Liver (tissue), 9 donors: Measurements from ENCODE around the gene DGKE. TPM values are rescaled to one million over a fixed set of nuclear protein-coding genes. Genes with fewer than 3 reads are reported as not detected.

Source experiments
- DNase-seq: peaks from one replicate; pipeline ENCODE4 v3.0.0-alpha.2; 2017; ENCODE audit warnings: low spot score
- H3K27ac ChIP-seq, 2 donors: one replicate each; pipeline ENCODE4 v1.7.0; 2013; ENCODE audit warnings: inconsistent platforms in 2 of 2, low read length in 2 of 2, control low read depth in 1 of 2, low read depth in 1 of 2, mild to moderate bottlenecking in 1 of 2
- H3K27me3 ChIP-seq, 4 donors: one replicate each; pipeline versions ENCODE4 v1.6.1 to v1.7.0; 2013; ENCODE audit warnings: low read length in 3 of 4, inconsistent platforms in 1 of 4, mild to moderate bottlenecking in 1 of 4, moderate library complexity in 1 of 4; ENCODE audit not compliant: control insufficient read depth in 4 of 4, insufficient read depth in 4 of 4
- H3K36me3 ChIP-seq, 4 donors: one replicate each; pipeline versions ENCODE4 v1.6.1 to v1.7.0; 2013; ENCODE audit warnings: low read length in 3 of 4, mild to moderate bottlenecking in 3 of 4, low read depth in 1 of 4, moderate library complexity in 1 of 4; ENCODE audit not compliant: control insufficient read depth in 4 of 4, insufficient read depth in 3 of 4
- H3K4me1 ChIP-seq, 4 donors: one replicate each; pipeline versions ENCODE4 v1.6.1 to v1.7.0; 2013; ENCODE audit warnings: low read length in 3 of 4, mild to moderate bottlenecking in 3 of 4, moderate library complexity in 1 of 4; ENCODE audit not compliant: control insufficient read depth in 4 of 4, insufficient read depth in 4 of 4
- H3K4me3 ChIP-seq, 3 donors: one replicate each; pipeline versions ENCODE4 v1.6.1 to v1.7.0; 2013; ENCODE audit warnings: low read length in 3 of 3, control low read depth in 1 of 3, low read depth in 1 of 3, mild to moderate bottlenecking in 1 of 3
- H3K9ac ChIP-seq, 2 donors: one replicate each; pipeline ENCODE4 v1.7.0; 2013; ENCODE audit warnings: low read length in 2 of 2, mild to moderate bottlenecking in 2 of 2, moderate library complexity in 2 of 2, control low read depth in 1 of 2, low read depth in 1 of 2
- H3K9me3 ChIP-seq, 4 donors: one replicate each; pipeline versions ENCODE4 v1.6.1 to v1.7.0; 2013; ENCODE audit warnings: low read length in 3 of 4; ENCODE audit not compliant: control insufficient read depth in 4 of 4
- ATF3 ChIP-seq: IDR thresholded peaks from 2 replicates; pipeline ENCODE4 v1.6.1; 2016; ENCODE audit warnings: antibody characterized with exemption
- FOXA2 ChIP-seq: IDR thresholded peaks from 2 replicates; pipeline ENCODE4 v1.6.1; 2016; ENCODE audit warnings: antibody characterized with exemption
- GABPA ChIP-seq, 2 donors: IDR thresholded peaks in 1 of 2; conservative IDR thresholded peaks in 1 of 2; 2 replicates each; pipeline ENCODE4 v1.6.1; 2016; ENCODE audit warnings: antibody characterized with exemption in 2 of 2, mild to moderate bottlenecking in 1 of 2, moderate library complexity in 1 of 2
- HNF4A ChIP-seq, 2 donors: conservative IDR thresholded peaks; 2 replicates each; pipeline ENCODE4 v1.6.1; 2016; ENCODE audit warnings: antibody characterized with exemption in 2 of 2, mild to moderate bottlenecking in 2 of 2
- HNF4G ChIP-seq: IDR thresholded peaks from 2 replicates; pipeline ENCODE4 v1.6.1; 2016; ENCODE audit warnings: antibody characterized with exemption
- JUND ChIP-seq, 2 donors: IDR thresholded peaks; 2 replicates each; pipeline ENCODE4 v1.6.1; 2016; ENCODE audit warnings: antibody characterized with exemption in 2 of 2
- REST ChIP-seq: IDR thresholded peaks from 2 replicates; pipeline ENCODE4 v1.6.1; 2016; ENCODE audit warnings: antibody characterized with exemption, mild to moderate bottlenecking
- RXRA ChIP-seq, 2 donors: IDR thresholded peaks; 2 replicates each; pipeline ENCODE4 v1.6.1; 2017 to 2018; ENCODE audit warnings: antibody characterized with exemption in 2 of 2, mild to moderate bottlenecking in 1 of 2
- SP1 ChIP-seq: IDR thresholded peaks from 2 replicates; pipeline ENCODE4 v1.6.1; 2018; ENCODE audit warnings: antibody characterized with exemption, mild to moderate bottlenecking
- TAF1 ChIP-seq: conservative IDR thresholded peaks from 2 replicates; pipeline ENCODE4 v1.6.1; 2016; ENCODE audit warnings: antibody characterized with exemption, mild to moderate bottlenecking
- WGBS: extraction: QIAGEN DNeasy Blood & Tissue Kit; methylation state at CpG from one replicate; pipeline ENCODE4 v1.1.7; 2013; 5-methylcytosine and 5-hydroxymethylcytosine counted together
- polyA plus RNA-seq, 2 donors: library from polyadenylated mRNA; stranded (reverse) in 1 of 2; unstranded in 1 of 2; fragments of 200-250 nt in 1 of 2; fragments of >200 nt in 1 of 2; fragmentation: Nextera tagmentation in 1 of 2; extraction: Ambion mirVana in 1 of 2; gene quantifications; one replicate each; pipeline versions ENCODE4 v1.2.1 to v1.2.3, GENCODE V29; 2013 to 2015
- total RNA-seq, 2 donors: library from RNA; depleted of rRNA; stranded (reverse); fragments of >200 nt; gene quantifications; one replicate each; pipeline ENCODE4 v1.2.3, GENCODE V29; 2014
- TF ChIP-seq, protein P1 (sequence below): IDR thresholded peaks from 2 replicates; pipeline ENCODE4 v1.6.1; 2016; ENCODE audit warnings: antibody characterized with exemption
- TF ChIP-seq, protein P2 (sequence below): IDR thresholded peaks from 2 replicates; pipeline ENCODE4 v1.6.1; 2016; ENCODE audit warnings: antibody characterized with exemption
- donor health status: healthy.
- donor health status: healthy.
- donor health status: healthy.
- donor health status: healthy.
- donor health status: healthy.

DGKE gene
- total and polyA plus RNA-seq, 4 donors = 1.0 to 5.9 (median 2.8) TPM

DNA sequence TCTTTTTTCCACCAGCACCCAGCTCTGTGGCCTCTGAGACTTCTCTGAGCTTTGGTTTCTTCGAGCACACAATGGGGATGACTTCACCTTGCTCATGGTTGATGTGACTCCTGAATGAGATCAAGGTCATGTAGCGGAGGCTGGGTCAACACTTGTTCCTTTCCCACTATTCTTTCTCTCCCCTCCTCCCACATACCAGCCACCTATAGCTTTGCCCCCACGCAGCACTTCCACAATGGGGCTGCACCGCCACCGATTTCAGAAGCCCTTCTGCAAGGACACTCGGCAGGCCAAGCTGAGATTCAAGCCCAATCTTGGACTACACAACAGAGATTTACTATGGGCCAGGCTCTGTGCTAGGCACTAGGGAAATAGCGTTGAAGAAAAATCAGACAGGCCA, 65.5 kb downstream of the DGKE start (continued):
- no peak for TF ChIP-seq REST
- TF ChIP-seq HNF4A (conservative IDR thresholded peaks at IDR 0.05) = no peak
- TF ChIP-seq JUND (IDR thresholded peaks at IDR 0.05) = no peak
- TF ChIP-seq GABPA (IDR thresholded peaks at IDR 0.05 in 1 of 2, conservative IDR thresholded peaks at IDR 0.05 in 1 of 2) = no peak

DNA sequence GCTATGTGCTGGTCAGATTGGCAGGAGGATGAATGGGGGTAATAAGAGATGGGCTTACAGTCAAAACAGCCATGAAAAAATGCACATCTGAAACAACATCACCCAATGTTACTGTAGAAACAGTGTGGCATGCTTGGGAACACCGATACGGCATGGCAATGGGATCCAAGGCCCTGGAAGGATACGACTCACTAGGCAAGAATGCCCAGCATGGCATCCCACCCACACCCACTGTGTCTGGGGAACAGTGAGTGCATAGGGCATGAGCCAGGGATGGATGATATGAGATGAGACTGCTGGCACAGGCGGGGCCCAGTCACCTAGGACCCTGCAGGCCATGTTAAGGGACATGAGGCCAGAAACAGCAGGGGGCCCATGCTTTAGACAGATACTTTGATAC, 68.4 kb downstream of the DGKE start:
- no peak overlapping the region for H3K4me3 ChIP-seq
- H3K4me1 ChIP-seq = peaks cover 0 to 11% (median under 1%) of the 10 kb centered on the region in 4 donors
- peaks cover 21 to 85% (median 75%) of the 10 kb centered on the region in 4 donors for H3K36me3 ChIP-seq
- DNase-seq = no peak
- no peak overlapping the region for H3K27ac ChIP-seq
- H3K9me3 ChIP-seq = no peaks in the 10 kb centered on the region
- H3K27me3 ChIP-seq = no peaks in the 10 kb centered on the region
- H3K9ac ChIP-seq = no peak overlapping the region
- TF ChIP-seq RXRA (IDR thresholded peaks at IDR 0.05) = no peak
- WGBS = 93% methylated on average over 4 of the region's 4 CpGs

DNA sequence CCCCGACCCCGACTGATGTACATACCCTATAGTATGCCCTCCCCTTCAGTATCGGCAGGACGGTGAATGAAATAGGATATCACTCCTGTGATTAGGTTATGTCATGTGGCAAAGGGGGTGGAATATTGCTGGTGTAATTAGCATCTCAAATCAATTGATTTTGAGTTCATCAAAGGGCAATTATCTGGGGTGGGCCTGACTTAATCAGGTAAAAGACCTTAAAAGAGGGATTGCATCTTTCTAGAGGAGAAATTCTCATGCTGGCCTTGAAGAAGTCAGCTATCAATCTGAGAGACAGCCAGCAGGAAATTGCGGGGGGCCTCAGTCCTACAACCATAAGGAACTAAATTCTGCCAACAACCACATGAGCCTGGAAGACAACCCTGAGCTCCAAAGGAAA, 69.6 kb downstream of the DGKE start:
- WGBS = 97% methylated on average over 5 of the region's 5 CpGs
- Histone ChIP-seq H3K9ac (no peak overlapping the region), H3K27ac (no peak overlapping the region), H3K36me3 (peaks cover 23 to 81% (median 76%) of the 10 kb centered on the region in 4 donors), H3K9me3 (no peaks in the 10 kb centered on the region), H3K4me1 (peaks cover 0 to 22% (median 7%) of the 10 kb centered on the region in 4 donors), H3K27me3 (no peaks in the 10 kb centered on the region), H3K4me3 (no peak overlapping the region)
- DNase-seq = no peak
- TF ChIP-seq, protein P1, sequence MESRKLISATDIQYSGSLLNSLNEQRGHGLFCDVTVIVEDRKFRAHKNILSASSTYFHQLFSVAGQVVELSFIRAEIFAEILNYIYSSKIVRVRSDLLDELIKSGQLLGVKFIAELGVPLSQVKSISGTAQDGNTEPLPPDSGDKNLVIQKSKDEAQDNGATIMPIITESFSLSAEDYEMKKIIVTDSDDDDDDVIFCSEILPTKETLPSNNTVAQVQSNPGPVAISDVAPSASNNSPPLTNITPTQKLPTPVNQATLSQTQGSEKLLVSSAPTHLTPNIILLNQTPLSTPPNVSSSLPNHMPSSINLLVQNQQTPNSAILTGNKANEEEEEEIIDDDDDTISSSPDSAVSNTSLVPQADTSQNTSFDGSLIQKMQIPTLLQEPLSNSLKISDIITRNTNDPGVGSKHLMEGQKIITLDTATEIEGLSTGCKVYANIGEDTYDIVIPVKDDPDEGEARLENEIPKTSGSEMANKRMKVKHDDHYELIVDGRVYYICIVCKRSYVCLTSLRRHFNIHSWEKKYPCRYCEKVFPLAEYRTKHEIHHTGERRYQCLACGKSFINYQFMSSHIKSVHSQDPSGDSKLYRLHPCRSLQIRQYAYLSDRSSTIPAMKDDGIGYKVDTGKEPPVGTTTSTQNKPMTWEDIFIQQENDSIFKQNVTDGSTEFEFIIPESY = no peak
- no peak for TF ChIP-seq HNF4G
- no peak for TF ChIP-seq TAF1

DNA sequence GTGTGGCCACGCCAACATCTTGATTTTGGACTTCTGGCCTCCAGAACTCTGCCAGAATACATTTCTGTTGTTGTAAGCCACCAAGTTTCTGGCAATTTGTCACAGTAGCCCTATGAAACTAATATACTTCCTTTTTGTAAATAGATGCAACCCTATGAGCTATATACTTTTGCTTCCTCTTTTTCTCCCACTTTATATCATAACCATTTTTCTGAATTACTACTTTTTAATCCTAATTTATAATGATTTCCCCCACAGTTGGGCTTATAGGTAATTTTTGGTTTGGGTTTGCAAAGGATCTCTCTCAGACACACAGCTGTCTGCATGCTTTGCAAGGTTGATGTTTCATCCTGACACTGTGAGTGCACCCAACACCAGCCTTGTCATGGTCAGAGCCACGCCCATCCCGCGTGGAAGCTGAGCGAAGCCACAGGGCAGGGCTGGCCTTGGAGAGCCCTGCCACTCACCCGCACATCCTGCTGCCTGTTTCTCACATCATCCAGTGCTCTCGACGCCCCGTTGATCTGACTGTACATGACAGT, 74.1 kb downstream of the DGKE start:
- DNase-seq = peak; percentile 46
- Histone ChIP-seq H3K27ac (peak overlapping the region in 1 of 2 donors; percentile 39), H3K27me3 (no peaks in the 10 kb centered on the region), H3K4me3 (no peak overlapping the region), H3K9me3 (no peaks in the 10 kb centered on the region), H3K9ac (no peak overlapping the region), H3K36me3 (peaks cover 4 to 45% (median 42%) of the 10 kb centered on the region in 4 donors), H3K4me1 (peaks cover 3 to 45% (median 38%) of the 10 kb centered on the region in 4 donors)
- TF ChIP-seq ATF3 (no peak), RXRA (IDR thresholded peaks at IDR 0.05) (no peak), FOXA2 (no peak), JUND (IDR thresholded peaks at IDR 0.05) (no peak), SP1 (no peak)
- TF ChIP-seq, protein P2, sequence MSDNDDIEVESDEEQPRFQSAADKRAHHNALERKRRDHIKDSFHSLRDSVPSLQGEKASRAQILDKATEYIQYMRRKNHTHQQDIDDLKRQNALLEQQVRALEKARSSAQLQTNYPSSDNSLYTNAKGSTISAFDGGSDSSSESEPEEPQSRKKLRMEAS = no peak
- 68% methylated on average over 9 of the region's 9 CpGs for WGBS
